HepG2 (cell line): ENCODE data around the gene CTRB2. TPM values are rescaled to one million over a fixed set of nuclear protein-coding genes. Genes with fewer than 3 reads are reported as not detected.
A peak's percentile ranks its signal among the peaks of the same experiment; 100 is the strongest.

Experiments used
- CAMTA2 ChIP-seq: sonication (generic); formaldehyde crosslinking; IDR thresholded peaks from 2 replicates; pipeline ENCODE4 v1.4.0; 2020; ENCODE audit warnings: mild to moderate bottlenecking, missing genetic modification reagents, borderline replicate concordance
- FIP1L1 ChIP-seq: fragments of 200-400 bp; formaldehyde crosslinking; IDR thresholded peaks from 2 replicates; pipeline ENCODE4 v1.6.1; 2018; ENCODE audit warnings: low read depth, mild to moderate bottlenecking, low read length, moderate library complexity, borderline replicate concordance; ENCODE audit not compliant: insufficient read depth
- FOXC1 ChIP-seq: sonication (generic); formaldehyde crosslinking; IDR thresholded peaks from 2 replicates; pipeline ENCODE4 v1.8.0; 2022; ENCODE audit warnings: mild to moderate bottlenecking, missing genetic modification reagents, borderline replicate concordance
- HDAC2 ChIP-seq: sonication (generic); formaldehyde crosslinking; IDR thresholded peaks from 2 replicates; pipeline ENCODE4 v1.4.0; 2020; ENCODE audit warnings: missing genetic modification reagents
- HMG20B ChIP-seq: conservative IDR thresholded peaks from 2 replicates; pipeline ENCODE4 v1.6.1; 2016; ENCODE audit warnings: missing genetic modification reagents, missing compliant biosample characterization
- MYPOP ChIP-seq: sonication (generic); formaldehyde crosslinking; IDR thresholded peaks from 2 replicates; pipeline ENCODE4 v1.8.1; 2023; ENCODE audit warnings: mild to moderate bottlenecking, moderate library complexity, missing genetic modification reagents
- PRDM4 ChIP-seq: sonication (generic); formaldehyde crosslinking; IDR thresholded peaks from 2 replicates; pipeline ENCODE4 v1.9.0; 2021; ENCODE audit warnings: missing genetic modification reagents, borderline replicate concordance
- STAT5B ChIP-seq: sonication (generic); formaldehyde crosslinking; IDR thresholded peaks from 2 replicates; pipeline ENCODE4 v1.4.0; 2020; ENCODE audit warnings: missing genetic modification reagents
- SYNCRIP ChIP-seq: fragments of 200-400 bp; formaldehyde crosslinking; IDR thresholded peaks from 2 replicates; pipeline ENCODE4 v1.6.1; 2018; ENCODE audit warnings: mild to moderate bottlenecking, low read depth, low read length; ENCODE audit not compliant: insufficient read depth
- TOPORS ChIP-seq: sonication (generic); formaldehyde crosslinking; IDR thresholded peaks from 2 replicates; pipeline ENCODE4 v1.8.0; 2023; ENCODE audit warnings: mild to moderate bottlenecking, missing genetic modification reagents
- ZBED4 ChIP-seq: sonication (generic); formaldehyde crosslinking; IDR thresholded peaks from 2 replicates; pipeline ENCODE4 v1.4.0; 2020; ENCODE audit warnings: missing genetic modification reagents, borderline replicate concordance
- ZBTB33 ChIP-seq: sonication (generic); formaldehyde crosslinking; IDR thresholded peaks from 2 replicates; pipeline ENCODE4 v1.4.0; 2020; ENCODE audit warnings: missing genetic modification reagents
- ZNF234 ChIP-seq: sonication (generic); formaldehyde crosslinking; conservative IDR thresholded peaks from 2 replicates; pipeline ENCODE4 v1.5.1; 2020; ENCODE audit warnings: mild to moderate bottlenecking, missing genetic modification reagents
- ZNF34 ChIP-seq: sonication (generic); formaldehyde crosslinking; IDR thresholded peaks from 2 replicates; pipeline ENCODE4 v1.4.0; 2020; ENCODE audit warnings: mild to moderate bottlenecking, missing genetic modification reagents, borderline replicate concordance
- ZNF484 ChIP-seq: sonication (generic); formaldehyde crosslinking; IDR thresholded peaks from 2 replicates; pipeline ENCODE4 v1.5.1; 2020; ENCODE audit warnings: mild to moderate bottlenecking, low read depth, missing genetic modification reagents, borderline replicate concordance
- ZNF512 ChIP-seq: sonication (generic); formaldehyde crosslinking; IDR thresholded peaks from 2 replicates; pipeline ENCODE4 v1.4.0; 2020; ENCODE audit warnings: mild to moderate bottlenecking, missing genetic modification reagents
- ZNF768 ChIP-seq: sonication (generic); formaldehyde crosslinking; IDR thresholded peaks from 2 replicates; pipeline ENCODE4 v1.4.0; 2020; ENCODE audit warnings: missing genetic modification reagents
- ZNF788 ChIP-seq: sonication (generic); formaldehyde crosslinking; IDR thresholded peaks from 2 replicates; pipeline ENCODE4 v1.5.0; 2020; ENCODE audit warnings: mild to moderate bottlenecking, missing genetic modification reagents, borderline replicate concordance
- polyA plus RNA-seq, 8 experiments: library from polyadenylated mRNA; depleted of rRNA in 3 of 8; stranded (reverse) in 7 of 8; unstranded in 1 of 8; fragments of >200 nt; fragmentation: Illumina TruSeq in 4 of 8; extraction: Trizol in 4 of 8; gene quantifications; 2 replicates each; pipeline versions ENCODE4 v1.2.1 to v1.2.3, GENCODE V29; 2011 to 2016; ENCODE audit warnings: low read depth in 4 of 8, missing spikeins in 1 of 8, mixed read lengths in 1 of 8; ENCODE audit not compliant: insufficient read depth in 1 of 8
- total RNA-seq, 5 experiments: library from RNA; depleted of rRNA; stranded (reverse); fragments of >200 nt; fragmentation: Illumina TruSeq; extraction: Trizol; gene quantifications; 2 replicates each; pipeline ENCODE4 v1.2.3, GENCODE V29; 2016; ENCODE audit warnings: low read depth in 1 of 5

Gene CTRB2
- total and polyA plus RNA-seq, 2 of the 13 experiments (the other 11 are each of a cell fraction or from before 2014, with no cell fraction given): 0.13 TPM; not detected in 1

- TF ChIP-seq HMG20B: no peak
- no peak for TF ChIP-seq ZNF234
- TF ChIP-seq PRDM4 (CRISPR knock-in tag): no peak
- peak; percentile 80 for TF ChIP-seq ZBTB33 (CRISPR knock-in tag)
- TF ChIP-seq HDAC2 (CRISPR knock-in tag): no peak
- no peak for TF ChIP-seq CAMTA2
- no peak for TF ChIP-seq ZNF512
- no peak for TF ChIP-seq FOXC1 (CRISPR knock-in tag)
- TF ChIP-seq MYPOP (CRISPR knock-in tag): no peak
- no peak for TF ChIP-seq TOPORS (CRISPR knock-in tag)
- TF ChIP-seq ZNF788: peak; percentile 17; the same call in 1 of the 2 replicates
- TF ChIP-seq FIP1L1: no peak
- no peak for TF ChIP-seq ZBED4 (CRISPR knock-in tag)
- TF ChIP-seq ZNF484 (CRISPR knock-in tag): no peak
- no peak for TF ChIP-seq STAT5B (CRISPR knock-in tag)
- no peak for TF ChIP-seq ZNF768
- TF ChIP-seq SYNCRIP: no peak
- TF ChIP-seq ZNF34 (CRISPR knock-in tag): 0 out of 2 replicates have a peak, but pooled peaks have one; percentile 8
Observed at GRCh38 chr16:75244225-75244809, 37.4 kb upstream of the CTRB2 start (continued).
